Astrocyte of the spinal cord (primary cell): ENCODE results near the gene LAIR1.

ENCODE experiments used
- DNase-seq: peaks from one replicate; pipeline ENCODE4 v3.0.0; 2011; ENCODE audit warnings: low read depth, low spot score
- H3K4me3 ChIP-seq: 2 replicates; pipeline ENCODE4 v1.5.1; 2011; ENCODE audit warnings: low read depth, mild to moderate bottlenecking, low read length, moderate library complexity
- CTCF ChIP-seq: IDR thresholded peaks from 2 replicates; pipeline ENCODE4 v1.5.1; 2012; ENCODE audit warnings: low read depth, mild to moderate bottlenecking, low read length, inconsistent platforms
- in situ Hi-C: cut with HindIII; loops from 2 replicates; pipeline ENCODE4 v1.10.0; 2017; ENCODE audit warnings: low sequenced_read_pairs

LAIR1 gene

DNA sequence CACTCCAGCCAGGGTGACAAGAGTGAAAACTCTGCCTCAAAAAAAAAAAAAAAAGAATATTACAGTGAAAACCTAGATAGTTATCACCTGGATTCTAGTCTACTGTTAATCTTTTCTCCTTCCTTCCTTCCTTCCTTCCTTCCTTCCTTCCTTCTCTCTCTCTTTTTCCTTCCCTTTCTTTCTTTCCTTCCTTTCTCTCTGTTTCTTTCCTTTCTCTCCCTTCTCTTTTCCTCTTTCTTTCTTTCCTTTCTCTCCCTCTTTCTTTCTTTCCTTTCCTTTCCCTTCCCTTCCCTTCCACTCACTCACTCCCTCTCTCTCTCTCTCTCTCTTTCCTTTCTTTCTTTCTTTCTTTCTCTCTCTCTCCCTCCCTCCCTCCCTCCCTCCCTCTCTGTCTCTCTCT, 40.9 kb upstream of the LAIR1 start:
- no peak overlapping the region for H3K4me3 ChIP-seq
- in situ Hi-C loops = no loop called here
- no peak for TF ChIP-seq CTCF
- DNase-seq = no peak

- DNase-seq = no peak
- no peak for TF ChIP-seq CTCF
- in situ Hi-C loops = no loop called here
- H3K4me3 ChIP-seq = no peak overlapping the region
Observed at GRCh38 chr19:54403054-54403453, 38.3 kb upstream of the LAIR1 start.

- no peak for TF ChIP-seq CTCF
- in situ Hi-C loops = no loop called here
- H3K4me3 ChIP-seq = no peak overlapping the region
- no peak for DNase-seq
Observed at GRCh38 chr19:54400913-54401312, 36.2 kb upstream of the LAIR1 start.

GRCh38 chr19:54399189-54399588, 34.5 kb upstream of the LAIR1 start:
- H3K4me3 ChIP-seq = no peak overlapping the region
- TF ChIP-seq CTCF = no peak
- in situ Hi-C loops = no loop called here
- DNase-seq = no peak

- in situ Hi-C loops = no loop called here
- TF ChIP-seq CTCF = no peak
- no peak for DNase-seq
- no peak overlapping the region for H3K4me3 ChIP-seq
Observed at GRCh38 chr19:54395685-54396084, 31.0 kb upstream of the LAIR1 start.

DNA sequence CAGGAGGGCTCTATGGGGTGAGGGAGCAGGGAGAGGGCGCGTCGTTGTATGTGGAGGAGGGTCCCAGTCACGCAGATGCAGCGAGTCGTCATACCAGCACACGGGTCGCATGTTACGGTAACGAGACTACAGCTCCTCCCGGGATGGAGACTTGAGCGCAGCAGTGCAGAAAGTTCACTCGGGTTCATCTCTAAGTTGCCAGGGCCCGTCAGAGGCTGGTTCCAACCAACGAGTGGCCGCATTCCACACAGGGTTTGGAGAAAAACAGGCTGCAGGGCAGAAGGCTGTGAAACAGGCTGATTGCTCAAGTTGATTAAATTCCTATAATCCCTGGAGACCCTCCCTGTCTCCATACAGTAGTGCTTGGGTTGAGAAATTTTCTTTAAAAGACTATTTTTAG, 28.6 kb upstream of the LAIR1 start:
- no peak for TF ChIP-seq CTCF

DNA sequence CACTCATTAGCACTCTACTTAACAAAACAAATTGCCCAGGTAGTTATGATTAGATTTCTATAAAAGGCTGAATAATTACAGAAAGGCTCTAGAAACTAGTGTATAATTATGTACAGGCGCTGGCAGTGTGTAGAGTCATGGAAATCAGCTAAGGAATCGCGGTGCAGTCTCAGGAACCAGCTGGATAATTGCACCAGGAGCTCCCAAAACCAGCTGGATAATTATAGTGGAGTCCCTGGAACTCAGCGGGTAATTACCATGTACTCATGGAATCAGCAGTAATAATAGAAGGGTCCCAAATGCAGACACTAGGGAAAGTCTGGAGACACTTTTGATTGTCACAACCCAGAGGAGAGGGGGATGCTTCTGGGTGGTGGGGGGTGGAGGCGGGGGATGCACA, 27.4 kb upstream of the LAIR1 start:
- in situ Hi-C loops = no loop called here
- H3K4me3 ChIP-seq = no peak overlapping the region
- DNase-seq = no peak
- TF ChIP-seq CTCF = no peak

More for the DNA sequence above, 28.6 kb upstream of the LAIR1 start:
- DNase-seq = no peak
- in situ Hi-C loops = no loop called here
- no peak overlapping the region for H3K4me3 ChIP-seq
